NCI-H2107 treated with DMSO at 0.1 percent for 48 hours (cell line): ENCODE measurements around the gene FAM72D.
"Not testable (repeated sequence)": the region's sequence is repeated elsewhere in the genome, so short reads cannot be mapped to it uniquely, and the experiment has no call there.

ENCODE experiments used
- DNase-seq: peaks from one replicate; lab custom pipeline; 2025; ENCODE audit not compliant: unreplicated experiment; lab: John Stamatoyannopoulos, UW

The FAM72D gene

DNA sequence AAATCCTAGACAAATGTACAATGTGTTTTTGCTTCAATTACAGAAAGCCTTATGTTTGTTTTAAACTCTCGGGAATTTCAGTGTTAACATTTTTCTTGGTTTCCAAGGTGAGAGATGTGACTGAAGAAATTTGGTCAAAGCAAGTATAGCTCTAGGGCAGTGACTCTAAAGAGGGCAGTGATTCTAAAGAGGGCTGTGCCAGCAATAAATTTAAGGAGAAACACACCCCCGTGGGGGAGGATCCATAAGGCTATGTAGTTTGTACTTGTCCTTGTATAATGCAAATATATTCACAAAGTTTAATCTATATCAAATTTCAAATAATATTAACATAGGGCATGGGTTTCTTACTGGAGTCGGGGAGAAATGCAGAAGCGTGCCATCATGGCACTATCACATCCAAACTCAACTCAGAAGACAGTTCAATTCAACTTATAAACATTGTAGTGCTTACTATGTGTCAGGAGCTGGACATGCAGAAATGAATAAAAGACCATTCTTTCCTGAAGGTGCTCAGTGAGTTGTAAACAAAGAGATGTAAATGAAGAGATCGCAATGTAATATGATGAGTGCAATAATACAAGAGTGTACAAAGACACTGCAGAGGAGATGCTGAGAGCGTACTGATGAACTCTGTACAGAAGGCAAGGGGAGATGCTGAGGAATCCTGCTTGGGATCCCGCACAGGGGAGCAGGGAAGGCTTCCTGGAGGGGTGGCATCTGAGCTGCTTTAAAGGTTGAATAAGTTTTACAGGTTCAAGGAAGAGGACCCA is 13.1 kb upstream of the FAM72D start:
- not testable (repeated sequence) for DNase-seq

DNA sequence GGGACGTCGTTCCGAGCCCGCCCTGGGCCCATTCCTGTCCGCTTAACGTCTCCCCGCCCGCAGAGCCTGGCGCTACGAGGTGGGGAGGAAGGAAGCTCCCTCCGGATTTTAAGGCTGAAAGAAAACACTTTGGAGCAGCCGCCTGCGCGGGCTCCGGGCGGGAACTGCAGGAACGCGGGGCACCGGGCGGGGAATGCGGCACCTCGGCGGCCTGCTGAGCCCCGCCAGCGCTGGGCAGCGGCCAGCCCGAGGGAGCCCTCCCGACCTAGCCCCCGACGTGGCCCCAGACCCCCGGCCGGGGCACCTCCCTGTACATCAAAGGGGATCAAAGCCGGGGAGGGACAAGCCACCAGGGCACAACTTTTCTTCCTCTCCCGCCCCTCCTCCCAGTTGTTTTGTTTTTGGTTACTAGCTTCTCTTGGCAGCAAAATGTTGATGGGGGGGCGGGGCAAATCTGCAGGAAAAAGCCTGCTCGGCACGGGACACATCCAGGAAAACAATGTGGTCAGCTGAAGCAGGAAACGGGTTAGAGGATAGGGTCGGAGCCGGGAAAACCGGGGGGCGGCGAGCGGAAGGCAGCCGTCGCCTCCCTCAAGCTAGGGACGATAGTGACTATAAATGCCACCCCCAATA is 2.1 kb upstream of the FAM72D start:
- not testable (repeated sequence) for DNase-seq

DNA sequence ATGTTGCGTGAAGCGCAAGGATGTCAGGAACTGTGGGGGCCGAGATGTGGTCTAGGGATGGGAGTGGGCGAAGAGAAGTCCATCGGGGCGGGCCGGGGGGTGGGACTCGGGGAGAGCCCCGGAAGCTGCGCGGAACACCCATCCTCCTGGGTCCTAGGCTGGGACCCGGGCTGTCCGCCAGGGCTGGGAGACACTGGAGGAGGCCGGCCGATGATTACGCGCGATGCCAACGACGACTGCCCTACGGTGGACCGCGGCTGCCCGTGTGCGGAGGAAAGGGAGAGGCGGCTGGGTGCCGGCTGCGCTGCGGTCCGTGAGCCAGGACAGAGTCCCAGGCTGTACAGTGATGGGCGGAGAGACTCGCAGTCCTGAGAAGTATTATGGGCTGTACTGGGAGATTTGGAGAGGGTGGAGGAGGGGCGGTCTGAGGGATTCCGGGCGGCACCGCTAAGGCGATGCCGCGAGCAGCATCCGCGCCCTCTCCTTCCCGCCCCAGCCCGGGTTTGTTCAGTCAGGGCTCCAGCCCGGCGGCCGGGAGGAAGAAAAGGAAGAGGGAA is 1.0 kb upstream of the FAM72D start:
- not testable (repeated sequence) for DNase-seq

DNA sequence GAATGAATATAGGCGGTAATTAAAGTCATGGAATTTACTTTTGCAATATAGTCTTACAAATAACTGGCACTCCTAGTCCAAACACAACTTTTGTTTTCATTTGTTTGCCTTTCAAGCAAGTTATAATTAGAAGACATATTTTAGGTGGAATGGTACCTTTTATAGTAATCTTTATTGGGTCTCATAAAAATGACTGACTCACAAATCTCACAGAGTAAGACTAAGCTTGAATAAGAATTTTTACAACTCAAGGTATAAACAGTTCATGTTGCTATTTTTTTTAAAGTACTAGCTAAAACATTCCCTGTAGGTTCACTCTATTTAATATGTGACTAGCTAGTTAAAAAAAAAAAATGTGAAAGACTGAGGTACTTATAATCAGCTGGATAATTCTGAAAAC is 6.0 kb downstream of the FAM72D start:
- not testable (repeated sequence) for DNase-seq

DNA sequence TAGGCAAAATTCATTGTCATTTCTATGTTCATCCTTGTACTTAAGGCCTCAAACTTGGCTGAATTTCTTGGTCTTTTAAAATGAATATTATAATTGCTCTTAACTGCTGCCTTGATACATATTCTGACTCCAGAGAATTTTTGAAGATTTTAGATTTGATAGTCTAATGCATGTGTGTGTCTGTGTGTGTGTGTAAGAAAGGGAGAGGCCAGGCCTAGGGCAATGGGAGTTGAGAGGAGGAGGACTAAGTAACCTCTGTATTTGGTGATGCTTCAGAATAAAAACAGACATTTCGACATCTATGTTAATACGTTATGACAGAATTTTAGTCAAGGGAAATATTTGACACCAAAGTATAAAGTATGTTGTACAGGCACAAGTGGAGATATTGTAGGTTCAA is 7.5 kb downstream of the FAM72D start:
- DNase-seq: not testable (repeated sequence)

DNA sequence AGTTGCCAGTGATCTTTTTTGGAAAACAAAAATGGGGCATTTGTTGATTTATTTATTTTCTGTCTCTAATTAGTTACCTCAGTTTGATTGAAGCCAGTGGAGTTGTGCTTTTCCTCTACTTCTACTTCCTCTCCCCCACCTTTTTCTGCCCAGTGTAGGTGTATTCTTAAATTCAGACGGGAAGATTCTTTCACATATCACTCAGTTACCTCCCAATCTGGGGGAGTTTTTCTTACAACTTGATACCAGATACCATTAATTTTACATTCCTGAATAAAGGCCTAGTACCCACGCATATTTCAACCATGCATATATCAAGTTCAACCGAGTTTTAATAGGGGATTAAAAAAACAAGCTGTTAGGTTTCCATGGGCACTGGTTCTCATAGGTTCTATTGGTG is 15.9 kb downstream of the FAM72D start:
- not testable (repeated sequence) for DNase-seq

DNA sequence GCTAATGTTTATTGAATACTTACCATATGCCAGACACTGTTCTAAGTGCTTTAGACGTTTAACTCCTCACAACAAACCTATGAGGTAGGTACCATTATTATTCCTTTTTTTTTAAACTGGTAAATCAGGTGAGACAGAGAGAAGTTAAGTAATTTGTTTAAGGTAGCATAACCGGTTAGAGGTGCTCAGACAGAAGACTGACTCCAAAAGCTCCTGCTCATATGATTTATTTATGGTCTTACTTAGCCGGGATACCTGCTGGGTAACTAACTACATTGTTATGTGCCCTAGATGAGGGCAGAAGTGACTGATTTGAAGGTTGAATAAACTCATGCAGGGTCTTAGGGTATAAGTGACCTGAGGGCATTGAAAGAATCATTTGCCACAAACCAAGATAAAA is 16.9 kb downstream of the FAM72D start:
- DNase-seq: not testable (repeated sequence)

DNA sequence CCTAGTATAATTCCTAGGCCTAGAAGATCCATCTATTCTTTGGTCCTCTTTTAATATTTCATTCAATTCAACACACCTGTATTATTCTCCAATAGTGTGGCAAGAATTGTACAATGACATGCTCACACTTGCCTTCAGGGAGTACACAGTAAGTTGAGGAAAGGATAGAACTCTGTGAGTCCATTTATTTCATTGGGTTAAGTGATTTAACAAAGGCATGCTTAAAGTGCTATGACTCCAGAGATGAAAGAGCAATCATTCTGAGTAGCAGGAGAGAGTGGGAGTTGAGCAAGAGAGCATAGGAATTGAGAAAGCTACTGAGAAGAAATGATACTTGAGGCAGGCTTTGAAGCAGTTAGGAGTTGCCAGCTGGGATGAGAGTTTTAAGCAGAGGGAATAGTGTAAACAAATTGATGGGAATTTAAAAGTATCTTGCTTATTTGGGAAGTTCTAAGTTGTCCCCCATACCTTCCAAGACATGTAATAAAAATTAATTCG is 18.8 kb downstream of the FAM72D start:
- DNase-seq: not testable (repeated sequence)

DNA sequence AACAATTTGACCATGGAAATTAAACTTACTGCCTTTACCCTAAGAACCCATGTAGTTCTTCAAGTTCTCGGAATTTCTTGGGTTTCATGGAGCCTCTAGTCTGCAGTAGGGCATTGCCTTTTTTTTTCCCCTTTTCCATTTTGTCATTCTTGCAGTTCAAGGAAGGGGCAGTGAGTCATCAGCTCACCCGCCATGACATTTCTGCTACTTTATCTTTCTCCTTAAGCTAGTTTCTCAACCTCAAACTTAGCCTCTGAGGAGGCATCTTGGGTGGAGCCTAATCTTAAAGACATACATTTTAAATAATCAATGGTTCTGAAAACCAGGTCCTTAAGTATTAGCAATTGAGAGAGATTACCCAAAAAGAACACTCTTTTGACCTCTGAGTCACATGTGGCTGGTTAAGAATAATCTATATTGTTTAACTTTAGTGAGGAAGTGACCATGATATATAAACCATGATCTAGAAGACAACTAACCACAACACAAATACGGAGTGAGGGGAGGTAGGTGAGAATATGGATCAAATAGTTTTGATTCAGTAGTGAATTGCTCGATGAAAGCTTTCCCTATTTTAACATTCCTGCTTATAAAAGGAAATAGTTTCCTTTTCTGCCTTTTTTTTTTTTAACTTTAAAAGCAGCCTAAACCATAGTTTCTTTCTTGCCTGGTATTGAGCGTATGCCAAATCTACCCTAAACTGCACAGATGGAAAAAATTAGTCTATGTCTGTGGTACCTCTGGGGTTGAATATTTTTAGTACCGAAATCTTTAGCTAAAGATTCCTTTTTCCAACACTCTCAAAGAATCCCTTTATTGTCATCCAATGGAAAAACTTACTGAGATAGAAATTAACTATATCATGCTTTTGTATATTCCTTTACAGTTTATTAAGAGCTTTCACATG is 20.1 kb downstream of the FAM72D start:
- DNase-seq: not testable (repeated sequence)

DNA sequence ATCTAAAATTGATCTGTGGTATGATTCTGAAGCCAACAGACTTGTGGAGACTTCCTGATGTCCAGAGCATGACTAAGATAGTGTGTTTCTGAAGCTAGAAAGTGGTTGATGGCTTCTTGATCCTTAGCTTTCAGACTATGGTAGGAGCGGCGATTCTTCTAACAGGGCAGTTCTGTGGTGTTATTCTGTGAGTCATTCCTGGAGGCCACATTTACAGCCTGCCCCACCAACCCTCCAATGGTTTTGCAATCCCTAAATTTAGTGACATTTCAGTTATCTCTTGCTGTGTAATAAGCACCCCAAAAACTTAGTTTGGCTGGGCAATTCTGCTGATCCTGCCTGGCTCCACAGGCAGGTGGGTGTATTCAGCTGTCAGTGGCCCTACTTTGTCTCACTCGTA is 24.1 kb downstream of the FAM72D start:
- DNase-seq: not testable (repeated sequence)

DNA sequence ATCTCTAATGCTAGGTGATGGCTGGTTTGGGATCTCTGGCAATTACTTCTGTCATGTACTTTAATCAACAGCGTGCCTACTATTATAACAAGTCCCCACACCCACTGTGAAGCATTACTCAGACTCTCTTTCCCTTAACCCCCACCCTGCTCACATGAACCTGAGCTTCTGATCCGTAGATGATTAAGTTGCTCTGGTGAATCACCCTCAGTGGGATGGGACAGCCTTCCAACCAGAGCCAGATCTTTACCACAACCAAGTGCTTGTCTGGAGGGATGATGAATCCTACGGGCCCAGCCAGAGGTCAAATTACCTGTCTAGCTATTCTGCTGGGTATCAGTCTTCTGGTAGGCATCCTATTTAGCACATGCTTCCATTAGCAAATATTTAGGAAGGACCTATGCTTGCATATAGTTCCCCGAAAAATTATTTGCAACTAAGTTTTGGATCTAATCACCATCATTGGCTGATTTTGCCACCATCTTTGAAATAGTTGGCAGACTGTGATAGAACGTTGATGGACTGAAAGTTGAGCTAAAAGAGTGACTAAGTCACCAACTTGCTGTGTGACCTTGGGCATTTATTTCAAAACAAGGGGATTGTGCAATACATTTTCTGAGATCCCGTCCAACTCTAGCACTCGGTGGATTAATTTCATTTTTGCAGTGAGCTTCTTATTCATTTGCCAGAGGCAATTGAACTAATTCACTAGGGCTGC is 26.7 kb downstream of the FAM72D start:
- not testable (repeated sequence) for DNase-seq

DNA sequence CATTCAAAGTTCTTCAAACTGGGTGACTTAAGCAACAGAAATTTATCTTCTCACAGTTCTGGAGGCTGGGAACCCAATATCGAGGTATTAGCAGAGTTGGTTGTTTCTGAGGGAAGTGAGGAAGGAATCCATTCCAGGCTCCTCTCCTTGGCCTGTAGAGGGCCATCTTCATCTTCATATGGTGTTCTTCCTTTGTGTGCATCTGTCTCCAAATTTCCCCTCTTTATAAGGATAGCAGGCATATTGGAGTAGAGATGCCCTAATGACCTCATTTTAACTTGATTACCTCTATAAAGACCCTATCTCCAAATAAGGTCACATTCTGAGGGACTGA is 27.3 kb downstream of the FAM72D start:
- DNase-seq: not testable (repeated sequence)

DNA sequence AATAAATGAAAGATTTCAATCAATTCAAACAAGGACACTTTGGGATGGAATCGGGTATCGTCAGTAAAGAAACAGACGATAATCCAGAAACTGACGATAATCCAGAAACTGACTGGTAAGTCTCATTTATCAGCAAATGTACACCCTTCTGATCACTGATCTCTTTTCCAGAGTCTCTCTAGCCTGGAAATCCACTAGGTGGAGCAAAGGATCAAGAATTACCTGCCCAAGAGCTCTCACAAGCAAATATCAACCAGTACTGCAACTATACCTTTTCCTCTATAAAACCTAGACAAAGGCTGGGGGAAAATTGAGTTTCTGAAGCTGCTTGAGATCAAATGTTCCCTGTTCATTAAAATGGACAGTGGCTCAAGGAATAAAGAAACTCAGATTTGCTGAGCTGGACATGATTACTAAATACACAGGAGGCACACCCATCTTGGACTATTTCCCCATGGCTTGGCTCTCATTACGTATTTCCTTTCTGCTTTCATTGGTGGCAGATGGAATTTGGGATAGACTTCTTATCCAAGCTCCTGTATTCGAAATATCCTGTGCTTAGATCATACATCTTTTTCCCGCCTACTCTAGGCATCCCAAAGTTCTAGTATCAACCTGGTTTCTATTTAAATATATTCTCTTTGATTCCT is 28.3 kb downstream of the FAM72D start:
- not testable (repeated sequence) for DNase-seq

DNA sequence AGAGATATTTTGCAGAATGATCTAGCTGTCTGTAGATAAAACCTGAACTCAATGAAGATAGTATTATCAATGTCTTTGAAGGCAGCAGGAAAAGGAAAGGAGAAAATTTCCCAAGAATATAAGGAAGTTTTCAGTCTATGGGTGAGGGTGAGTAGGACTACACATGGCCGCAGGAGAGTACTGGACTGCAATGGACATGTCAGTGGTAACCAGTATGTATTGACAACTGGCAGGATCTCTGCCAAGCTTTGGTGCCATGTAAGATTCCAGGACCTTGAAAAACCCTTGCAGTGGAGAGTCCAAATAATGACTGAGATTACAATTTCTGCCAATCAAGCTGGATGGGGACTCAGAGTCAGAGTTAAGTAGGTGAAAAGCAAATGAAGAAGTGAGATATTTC is 29.3 kb downstream of the FAM72D start:
- not testable (repeated sequence) for DNase-seq

DNA sequence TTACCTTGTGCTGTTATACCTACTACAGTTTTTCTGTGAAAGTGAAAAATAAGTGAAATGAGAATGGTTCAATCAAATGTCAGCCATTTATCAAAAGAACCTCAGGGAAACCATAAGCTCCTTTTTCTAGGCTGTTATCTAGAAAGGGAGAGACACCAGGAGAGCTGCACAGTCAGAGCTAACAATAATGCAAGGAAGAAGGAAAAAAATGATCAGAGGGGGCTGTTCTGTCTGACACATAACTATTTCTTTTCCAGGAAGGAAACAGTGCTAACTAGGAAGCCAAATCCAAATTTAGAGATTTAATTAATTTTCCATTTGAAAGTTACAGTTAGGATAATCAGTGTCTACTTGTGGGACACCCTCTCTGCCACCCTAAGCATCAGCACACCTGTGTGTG is 31.4 kb downstream of the FAM72D start:
- DNase-seq: not testable (repeated sequence)

DNA sequence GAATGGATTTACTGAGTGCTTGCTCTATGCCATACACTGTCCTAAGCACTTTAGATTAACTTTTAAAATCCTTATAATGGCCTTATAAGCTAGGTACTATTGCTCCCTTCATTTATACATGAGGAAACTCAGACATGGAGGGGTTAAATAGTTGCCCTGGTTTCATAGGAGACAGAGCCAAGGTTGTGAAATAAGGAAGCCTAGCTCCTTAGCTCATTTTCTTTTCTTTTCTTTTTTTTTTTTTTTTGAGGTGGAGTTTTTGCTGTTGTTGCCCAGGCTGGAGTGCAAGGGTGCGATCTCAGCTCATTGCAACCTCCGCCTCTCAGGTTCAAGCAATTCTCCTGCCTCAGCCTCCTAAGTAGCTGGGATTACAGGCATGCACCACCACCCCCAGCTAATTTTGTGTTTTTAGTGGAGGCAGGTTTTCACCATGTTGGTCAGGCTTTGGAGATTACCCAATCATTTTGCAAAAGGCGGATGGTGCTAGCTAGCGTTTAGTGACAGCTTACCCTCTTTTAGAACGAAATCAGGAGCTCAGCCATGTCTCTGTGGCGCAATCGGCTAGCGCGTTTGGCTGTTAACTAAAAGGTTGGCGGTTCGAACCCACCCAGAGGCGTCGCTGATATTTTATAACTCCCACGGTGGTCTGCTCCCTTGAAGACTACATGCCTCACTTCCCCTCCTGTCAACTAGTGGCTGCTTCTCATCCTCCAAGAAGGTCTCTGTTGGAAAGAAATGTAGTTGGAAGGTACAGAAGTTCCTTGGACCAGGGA is 33.1 kb downstream of the FAM72D start:
- DNase-seq: not testable (repeated sequence)

DNA sequence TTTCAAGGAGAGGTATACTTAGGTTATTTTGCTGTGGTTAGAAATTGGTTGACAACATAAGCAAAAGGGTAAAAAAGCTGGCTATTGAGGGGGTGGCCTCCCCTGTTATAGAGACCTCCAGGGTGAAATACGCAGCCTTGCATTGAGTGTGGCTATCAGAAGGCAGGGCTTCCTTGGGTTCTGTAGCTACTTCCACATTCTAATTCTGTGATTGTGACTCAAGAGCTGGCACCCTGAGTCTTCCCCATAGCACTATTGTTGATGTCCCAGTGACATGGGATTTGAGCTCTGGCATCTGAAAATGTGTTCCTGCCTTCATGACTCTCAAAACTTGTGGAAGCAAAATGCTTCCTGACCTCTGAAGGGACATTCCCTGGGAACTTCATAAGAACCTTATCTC is 38.7 kb downstream of the FAM72D start:
- not testable (repeated sequence) for DNase-seq

DNA sequence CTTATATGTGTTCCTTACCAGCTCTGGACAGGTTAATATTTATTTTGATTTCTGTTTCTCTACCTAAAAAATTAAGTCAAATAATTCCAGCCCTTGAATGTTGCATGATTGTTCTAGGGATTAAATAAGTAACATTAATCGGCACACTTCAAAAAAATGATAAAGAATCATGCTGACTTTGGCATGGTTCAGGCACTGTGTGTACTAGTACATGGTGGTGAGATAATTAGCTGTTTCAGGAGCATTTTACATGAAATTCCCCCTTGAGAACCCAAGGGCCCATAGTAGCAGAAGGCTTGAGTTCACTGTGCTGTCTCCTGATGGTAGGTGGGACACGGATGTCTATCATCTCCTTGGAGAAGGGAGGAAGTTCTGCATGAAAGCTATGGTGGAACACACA is 44.8 kb downstream of the FAM72D start:
- DNase-seq: not testable (repeated sequence)

DNA sequence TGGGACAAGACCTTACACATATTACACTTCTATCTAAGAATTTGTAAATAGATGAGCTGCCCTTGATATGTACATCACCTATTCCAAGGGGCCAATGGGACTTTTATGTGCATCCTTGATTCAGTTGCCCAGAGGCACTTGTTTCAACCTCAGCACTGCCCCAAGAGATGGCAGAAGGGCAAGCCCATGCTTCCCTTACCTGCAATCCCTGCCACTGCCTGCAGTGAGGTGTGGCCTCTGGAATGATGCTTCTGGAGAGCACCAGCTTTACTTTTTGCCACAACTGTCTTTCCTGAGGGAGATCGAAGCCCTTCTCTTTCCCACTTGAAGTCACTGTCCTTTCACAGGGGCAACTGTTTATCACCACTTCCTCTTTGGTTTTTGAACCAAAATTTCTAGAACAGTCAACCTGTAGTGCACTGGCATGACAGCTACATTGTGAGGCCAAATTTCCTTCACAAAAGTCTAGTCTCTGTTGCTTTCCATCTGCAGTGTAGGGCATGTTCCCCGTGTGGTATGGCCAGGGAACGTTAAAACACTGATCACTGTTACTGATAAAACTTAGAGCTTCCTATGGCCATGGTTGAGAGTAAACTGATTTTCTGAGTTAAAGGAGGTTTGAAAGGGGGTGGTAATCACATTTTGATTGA is 48.6 kb downstream of the FAM72D start:
- DNase-seq: not testable (repeated sequence)
